ENCODE data around the gene ZRSR2. TPM values are rescaled to one million over a fixed set of nuclear protein-coding genes. Genes with fewer than 3 reads are reported as not detected.

Gene ZRSR2
- total and polyA plus RNA-seq, 10 of the 15 experiments (the other 5 are each of a cell fraction or from before 2014, with no cell fraction given), result 8.8 to 34.1 (median 15.6) TPM

GRCh38 chrX:15808254-15808653 lies 18.0 kb downstream of the ZRSR2 start (continued):
- TF ChIP-seq ATF3 (IDR thresholded peaks at IDR 0.05; ENCODE audit: borderline replicate concordance, extremely low read depth, low read depth, low read length), result no peak
- TF ChIP-seq, protein P1, sequence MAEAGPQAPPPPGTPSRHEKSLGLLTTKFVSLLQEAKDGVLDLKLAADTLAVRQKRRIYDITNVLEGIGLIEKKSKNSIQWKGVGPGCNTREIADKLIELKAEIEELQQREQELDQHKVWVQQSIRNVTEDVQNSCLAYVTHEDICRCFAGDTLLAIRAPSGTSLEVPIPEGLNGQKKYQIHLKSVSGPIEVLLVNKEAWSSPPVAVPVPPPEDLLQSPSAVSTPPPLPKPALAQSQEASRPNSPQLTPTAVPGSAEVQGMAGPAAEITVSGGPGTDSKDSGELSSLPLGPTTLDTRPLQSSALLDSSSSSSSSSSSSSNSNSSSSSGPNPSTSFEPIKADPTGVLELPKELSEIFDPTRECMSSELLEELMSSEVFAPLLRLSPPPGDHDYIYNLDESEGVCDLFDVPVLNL (IDR thresholded peaks at IDR 0.05; ENCODE audit: low read depth, low read length), result no peak
- TF ChIP-seq, protein P2, sequence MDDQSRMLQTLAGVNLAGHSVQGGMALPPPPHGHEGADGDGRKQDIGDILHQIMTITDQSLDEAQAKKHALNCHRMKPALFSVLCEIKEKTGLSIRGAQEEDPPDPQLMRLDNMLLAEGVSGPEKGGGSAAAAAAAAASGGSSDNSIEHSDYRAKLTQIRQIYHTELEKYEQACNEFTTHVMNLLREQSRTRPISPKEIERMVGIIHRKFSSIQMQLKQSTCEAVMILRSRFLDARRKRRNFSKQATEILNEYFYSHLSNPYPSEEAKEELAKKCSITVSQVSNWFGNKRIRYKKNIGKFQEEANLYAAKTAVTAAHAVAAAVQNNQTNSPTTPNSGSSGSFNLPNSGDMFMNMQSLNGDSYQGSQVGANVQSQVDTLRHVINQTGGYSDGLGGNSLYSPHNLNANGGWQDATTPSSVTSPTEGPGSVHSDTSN (IDR thresholded peaks at IDR 0.05; ENCODE audit: insufficient replicate concordance, low read depth, low read length), result no peak

DNA sequence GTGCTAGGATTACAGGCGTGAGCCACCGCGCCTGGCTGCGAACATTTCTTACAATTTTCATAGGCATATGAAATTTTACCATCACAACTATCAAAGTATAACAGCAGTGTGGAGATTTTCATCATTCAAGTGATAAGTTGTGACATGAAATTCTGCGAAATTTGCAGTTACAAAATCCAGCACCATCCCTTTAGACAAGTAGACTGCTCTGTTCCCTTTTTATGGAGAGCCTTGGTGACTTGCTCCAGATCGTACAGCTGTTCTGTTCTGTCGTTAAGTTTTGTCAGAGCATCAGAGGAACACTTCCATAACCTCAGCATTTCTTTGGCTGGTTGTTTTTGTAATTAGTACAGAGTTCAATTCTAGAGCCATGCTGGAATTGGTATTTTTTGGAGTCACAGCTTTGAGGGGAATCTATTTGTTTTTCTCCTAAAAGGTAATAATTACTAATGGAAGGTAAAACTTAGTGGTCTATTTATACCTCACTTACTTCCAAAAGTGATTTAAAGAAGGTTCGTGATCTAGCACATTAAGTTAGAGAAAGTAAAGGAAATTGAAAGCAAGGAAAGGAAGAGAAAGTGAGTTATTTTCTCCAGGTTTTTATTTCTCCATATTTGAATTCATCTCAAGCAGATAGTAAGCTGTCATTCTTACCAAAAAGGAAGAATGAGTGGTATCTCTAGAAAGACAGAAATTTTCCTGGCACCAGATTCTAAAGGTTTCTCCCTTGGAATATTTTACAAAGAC lies 22.1 kb downstream of the ZRSR2 start:
- RAD21 ChIA-PET (ENCODE audit: unreplicated experiment), result no interaction called here
- intact Hi-C loops (cut with micrococcal nuclease; ENCODE audit: unreplicated experiment), result no loop called here
- TF ChIP-seq, protein P3, sequence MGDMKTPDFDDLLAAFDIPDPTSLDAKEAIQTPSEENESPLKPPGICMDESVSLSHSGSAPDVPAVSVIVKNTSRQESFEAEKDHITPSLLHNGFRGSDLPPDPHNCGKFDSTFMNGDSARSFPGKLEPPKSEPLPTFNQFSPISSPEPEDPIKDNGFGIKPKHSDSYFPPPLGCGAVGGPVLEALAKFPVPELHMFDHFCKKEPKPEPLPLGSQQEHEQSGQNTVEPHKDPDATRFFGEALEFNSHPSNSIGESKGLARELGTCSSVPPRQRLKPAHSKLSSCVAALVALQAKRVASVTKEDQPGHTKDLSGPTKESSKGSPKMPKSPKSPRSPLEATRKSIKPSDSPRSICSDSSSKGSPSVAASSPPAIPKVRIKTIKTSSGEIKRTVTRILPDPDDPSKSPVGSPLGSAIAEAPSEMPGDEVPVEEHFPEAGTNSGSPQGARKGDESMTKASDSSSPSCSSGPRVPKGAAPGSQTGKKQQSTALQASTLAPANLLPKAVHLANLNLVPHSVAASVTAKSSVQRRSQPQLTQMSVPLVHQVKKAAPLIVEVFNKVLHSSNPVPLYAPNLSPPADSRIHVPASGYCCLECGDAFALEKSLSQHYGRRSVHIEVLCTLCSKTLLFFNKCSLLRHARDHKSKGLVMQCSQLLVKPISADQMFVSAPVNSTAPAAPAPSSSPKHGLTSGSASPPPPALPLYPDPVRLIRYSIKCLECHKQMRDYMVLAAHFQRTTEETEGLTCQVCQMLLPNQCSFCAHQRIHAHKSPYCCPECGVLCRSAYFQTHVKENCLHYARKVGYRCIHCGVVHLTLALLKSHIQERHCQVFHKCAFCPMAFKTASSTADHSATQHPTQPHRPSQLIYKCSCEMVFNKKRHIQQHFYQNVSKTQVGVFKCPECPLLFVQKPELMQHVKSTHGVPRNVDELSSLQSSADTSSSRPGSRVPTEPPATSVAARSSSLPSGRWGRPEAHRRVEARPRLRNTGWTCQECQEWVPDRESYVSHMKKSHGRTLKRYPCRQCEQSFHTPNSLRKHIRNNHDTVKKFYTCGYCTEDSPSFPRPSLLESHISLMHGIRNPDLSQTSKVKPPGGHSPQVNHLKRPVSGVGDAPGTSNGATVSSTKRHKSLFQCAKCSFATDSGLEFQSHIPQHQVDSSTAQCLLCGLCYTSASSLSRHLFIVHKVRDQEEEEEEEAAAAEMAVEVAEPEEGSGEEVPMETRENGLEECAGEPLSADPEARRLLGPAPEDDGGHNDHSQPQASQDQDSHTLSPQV (IDR thresholded peaks at IDR 0.05), result no peak
- TF ChIP-seq, protein P4, sequence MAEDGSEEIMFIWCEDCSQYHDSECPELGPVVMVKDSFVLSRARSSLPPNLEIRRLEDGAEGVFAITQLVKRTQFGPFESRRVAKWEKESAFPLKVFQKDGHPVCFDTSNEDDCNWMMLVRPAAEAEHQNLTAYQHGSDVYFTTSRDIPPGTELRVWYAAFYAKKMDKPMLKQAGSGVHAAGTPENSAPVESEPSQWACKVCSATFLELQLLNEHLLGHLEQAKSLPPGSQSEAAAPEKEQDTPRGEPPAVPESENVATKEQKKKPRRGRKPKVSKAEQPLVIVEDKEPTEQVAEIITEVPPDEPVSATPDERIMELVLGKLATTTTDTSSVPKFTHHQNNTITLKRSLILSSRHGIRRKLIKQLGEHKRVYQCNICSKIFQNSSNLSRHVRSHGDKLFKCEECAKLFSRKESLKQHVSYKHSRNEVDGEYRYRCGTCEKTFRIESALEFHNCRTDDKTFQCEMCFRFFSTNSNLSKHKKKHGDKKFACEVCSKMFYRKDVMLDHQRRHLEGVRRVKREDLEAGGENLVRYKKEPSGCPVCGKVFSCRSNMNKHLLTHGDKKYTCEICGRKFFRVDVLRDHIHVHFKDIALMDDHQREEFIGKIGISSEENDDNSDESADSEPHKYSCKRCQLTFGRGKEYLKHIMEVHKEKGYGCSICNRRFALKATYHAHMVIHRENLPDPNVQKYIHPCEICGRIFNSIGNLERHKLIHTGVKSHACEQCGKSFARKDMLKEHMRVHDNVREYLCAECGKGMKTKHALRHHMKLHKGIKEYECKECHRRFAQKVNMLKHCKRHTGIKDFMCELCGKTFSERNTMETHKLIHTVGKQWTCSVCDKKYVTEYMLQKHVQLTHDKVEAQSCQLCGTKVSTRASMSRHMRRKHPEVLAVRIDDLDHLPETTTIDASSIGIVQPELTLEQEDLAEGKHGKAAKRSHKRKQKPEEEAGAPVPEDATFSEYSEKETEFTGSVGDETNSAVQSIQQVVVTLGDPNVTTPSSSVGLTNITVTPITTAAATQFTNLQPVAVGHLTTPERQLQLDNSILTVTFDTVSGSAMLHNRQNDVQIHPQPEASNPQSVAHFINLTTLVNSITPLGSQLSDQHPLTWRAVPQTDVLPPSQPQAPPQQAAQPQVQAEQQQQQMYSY (CRISPR knock-in tag; IDR thresholded peaks at IDR 0.05), result no peak
- TF ChIP-seq PAX8 (IDR thresholded peaks at IDR 0.05), result no peak

More for the DNA sequence above, 22.1 kb downstream of the ZRSR2 start:
- no peak overlapping the region for H3K4me3 ChIP-seq
- DNase-seq (ENCODE audit: low read depth, low spot score) (no peak), FAIRE-seq (no peak), ATAC-seq (no peak)
- no peak overlapping the region for H3K9ac ChIP-seq (ENCODE audit: control insufficient read depth, insufficient read depth, low read length)
- H3K4me1 ChIP-seq (ENCODE audit: control insufficient read depth, insufficient read depth, low read length), result peaks cover 6% of the 10 kb centered on the region; the same call in 1 of the 2 replicates
- peaks cover 14 to 44% of the 10 kb centered on the region in 2 experiments for H3K36me3 ChIP-seq (ENCODE audit: control insufficient read depth in 2 of 2, insufficient read depth in 2 of 2, low read length in 1 of 2)
- H4K20me1 ChIP-seq (ENCODE audit: control insufficient read depth, insufficient read depth), result no peaks in the 10 kb centered on the region
- no peak overlapping the region for H2AFZ ChIP-seq (ENCODE audit: control insufficient read depth, low read depth, low read length)
- H3K27ac ChIP-seq (ENCODE audit: control insufficient read depth, insufficient read depth), result no peak overlapping the region
- ChIA-PET SMC1A (ENCODE audit: uncharacterized antibody, unreplicated experiment) (no interaction called here), POLR2A (no interaction called here), CTCF (interaction anchor here (0.9 to 1.0 kb wide), 3 partner anchors 61 to 160 kb away, joined by 3 to 4 read pairs (median 3); no protein-coding TSS in a partner anchor)
- BruUV-seq (replicated peaks), result no TSS peak
- 97% methylated on average over 8 of the region's 8 CpGs for WGBS (ENCODE audit: insufficient coverage, insufficient replicate concordance, low lambda C conversion rate, missing lambda C conversion rate)
- no peak overlapping the region for H3K4me2 ChIP-seq (ENCODE audit: control insufficient read depth, insufficient read depth)
- in situ Hi-C loops (cut with MboI), result no loop called here
- H3K27me3 ChIP-seq (replicated peaks in 1 of 2; ENCODE audit: control insufficient read depth in 2 of 2, insufficient read depth in 2 of 2, low read length in 1 of 2), result no peaks in the 10 kb centered on the region
- no peaks in the 10 kb centered on the region for H3K9me3 ChIP-seq (replicated peaks; ENCODE audit: control insufficient read depth, insufficient read depth, low read length)
- no peaks in the 10 kb centered on the region for H3K79me2 ChIP-seq (ENCODE audit: control insufficient read depth, insufficient read depth, low read length)
